GM23338 (cell line): ENCODE results near the gene CDC42BPG. TPM values are rescaled to one million over a fixed set of nuclear protein-coding genes. Genes with fewer than 3 reads are reported as not detected.

ENCODE experiments used
- ATAC-seq: fragments of 200-7000 bp; cut with Tn5 transposase; 3 replicates; pipeline ENCODE4 v1.9.1; 2020
- DNase-seq: peaks from one replicate; pipeline ENCODE4 v3.0.0-alpha.2; 2015; ENCODE audit warnings: low spot score
- H2AFZ ChIP-seq: fragments of 200-600 bp; sonication (generic); 2 replicates; pipeline ENCODE4 v1.8.0; 2016; ENCODE audit warnings: antibody characterized with exemption, mild to moderate bottlenecking, moderate library complexity
- H3F3A ChIP-seq: fragments of 200-600 bp; sonication (generic); replicated peaks from 2 replicates; pipeline ENCODE4 v1.8.0; 2017; ENCODE audit warnings: antibody characterized with exemption, mixed run types, low read depth
- H3K27ac ChIP-seq: fragments of 200-600 bp; sonication (generic); 2 replicates; pipeline ENCODE4 v1.6.1; 2016; ENCODE audit warnings: low read depth
- H3K27me3 ChIP-seq: fragments of 200-600 bp; sonication (generic); 2 replicates; pipeline ENCODE4 v1.8.0; 2016; ENCODE audit warnings: mild to moderate bottlenecking, mixed run types, moderate library complexity; ENCODE audit not compliant: insufficient read depth
- H3K36me3 ChIP-seq: fragments of 200-600 bp; sonication (generic); 2 replicates; pipeline ENCODE4 v1.8.0; 2016; ENCODE audit warnings: mild to moderate bottlenecking; ENCODE audit not compliant: insufficient read depth
- H3K4me1 ChIP-seq: fragments of 200-600 bp; sonication (generic); 2 replicates; pipeline ENCODE4 v1.8.0; 2016; ENCODE audit warnings: mild to moderate bottlenecking, moderate library complexity; ENCODE audit not compliant: insufficient read depth
- H3K4me2 ChIP-seq: fragments of 200-600 bp; sonication (generic); 2 replicates; pipeline ENCODE4 v1.7.1; 2017; ENCODE audit warnings: mixed run types
- H3K4me3 ChIP-seq: fragments of 200-600 bp; sonication (generic); 2 replicates; pipeline ENCODE4 v1.6.1; 2016; ENCODE audit warnings: mixed run types
- H3K79me2 ChIP-seq: fragments of 200-600 bp; sonication (generic); replicated peaks from 2 replicates; pipeline ENCODE4 v1.8.0; 2017; ENCODE audit warnings: mild to moderate bottlenecking; ENCODE audit not compliant: insufficient read depth
- H3K9me2 ChIP-seq: fragments of 200-600 bp; sonication (generic); 2 replicates; pipeline ENCODE4 v1.8.0; 2017; ENCODE audit not compliant: insufficient read depth
- H4K20me1 ChIP-seq: fragments of 200-600 bp; sonication (generic); replicated peaks from 2 replicates; pipeline ENCODE4 v1.8.0; 2017; ENCODE audit warnings: mild to moderate bottlenecking; ENCODE audit not compliant: insufficient read depth
- H3K27ac Mint-ChIP-seq: 2 replicates; pipeline ENCODE4 v1.8.0; 2020; ENCODE audit warnings: inconsistent platforms, mild to moderate bottlenecking, moderate library complexity, mixed read lengths
- H3K27me3 Mint-ChIP-seq: 3 replicates; pipeline ENCODE4 v1.8.0; 2022; ENCODE audit warnings: low read depth, mild to moderate bottlenecking, moderate library complexity, mixed read lengths, inconsistent platforms; ENCODE audit not compliant: insufficient read depth, poor library complexity
- H3K36me3 Mint-ChIP-seq: 3 replicates; pipeline ENCODE4 v1.8.0; 2021; ENCODE audit warnings: low read depth, mild to moderate bottlenecking, inconsistent platforms, moderate library complexity, mixed read lengths
- H3K4me1 Mint-ChIP-seq: 3 replicates; pipeline ENCODE4 v1.8.0; 2020; ENCODE audit warnings: mild to moderate bottlenecking, inconsistent platforms, mixed read lengths
- H3K4me3 Mint-ChIP-seq: 3 replicates; pipeline ENCODE4 v1.8.0; 2021; ENCODE audit warnings: moderate library complexity, mild to moderate bottlenecking, inconsistent platforms, mixed read lengths
- H3K9me3 Mint-ChIP-seq: 3 replicates; pipeline ENCODE4 v1.8.0; 2020; ENCODE audit warnings: moderate library complexity, mild to moderate bottlenecking, inconsistent platforms, mixed read lengths
- EZH2 ChIP-seq: fragments of 200-600 bp; sonication (generic); IDR thresholded peaks from one replicate; pipeline ENCODE4 v1.8.0; 2017; ENCODE audit warnings: antibody characterized with exemption, mild to moderate bottlenecking, low read depth; ENCODE audit not compliant: unreplicated experiment
- JUNB ChIP-seq: IDR thresholded peaks from one replicate; pipeline ENCODE4 v1.6.1; 2016; ENCODE audit warnings: antibody characterized with exemption; ENCODE audit not compliant: unreplicated experiment
- REST ChIP-seq: IDR thresholded peaks from one replicate; pipeline ENCODE4 v1.6.1; 2018; ENCODE audit warnings: antibody characterized with exemption; ENCODE audit not compliant: unreplicated experiment
- microRNA counts: library from miRNA; unstranded; fragments of <30 nt; microRNA quantifications from one replicate; lab custom pipeline; 2017
- polyA plus RNA-seq: library from polyadenylated mRNA; unstranded; fragments of >200 nt; fragmentation: Nextera tagmentation; extraction: Ambion mirVana; gene quantifications from 2 replicates; pipeline ENCODE4 v1.2.1, GENCODE V29; 2016
- total RNA-seq: library from RNA; depleted of rRNA; stranded (reverse); fragments of >200 nt; shearing (Covaris generic); gene quantifications from 2 replicates; pipeline ENCODE4 v1.2.3, GENCODE V29; 2014; rRNA removed

Gene CDC42BPG
- total and polyA plus RNA-seq, 2 experiments from 2014 or later, result 2.3 to 11.6 TPM

GRCh38 chr11:64776425-64776824 is 68.0 kb downstream of the CDC42BPG start (continued):
- TF ChIP-seq REST, result no peak
- TF ChIP-seq JUNB, result no peak

- H3K4me3 ChIP-seq, result no peak overlapping the region
- H2AFZ ChIP-seq, result no peak overlapping the region
- no peaks in the 10 kb centered on the region for H3K27me3 ChIP-seq
- H3F3A ChIP-seq, result peaks cover 76% of the 10 kb centered on the region
- Mint-ChIP-seq H3K4me3 (no peak overlapping the region), H3K4me1 (peaks cover 30% of the 10 kb centered on the region), H3K27me3 (peaks cover 19% of the 10 kb centered on the region), H3K9me3 (no peaks in the 10 kb centered on the region; the same call in 2 of the 3 replicates), H3K36me3 (peaks cover 84% of the 10 kb centered on the region), H3K27ac (no peak overlapping the region)
- H3K27ac ChIP-seq, result peak overlapping the region; percentile 68; the same call in 1 of the 2 replicates
- H3K4me1 ChIP-seq, result peaks cover 10% of the 10 kb centered on the region
- ATAC-seq (no peak), DNase-seq (no peak)
- peaks cover 82% of the 10 kb centered on the region for H3K79me2 ChIP-seq
- H3K36me3 ChIP-seq, result peaks cover 81% of the 10 kb centered on the region
- peaks cover 79% of the 10 kb centered on the region for H4K20me1 ChIP-seq
- H3K9me2 ChIP-seq, result no peaks in the 10 kb centered on the region
- no peak for TF ChIP-seq REST
- no peak for TF ChIP-seq EZH2
- no peak overlapping the region for H3K4me2 ChIP-seq
Measured at GRCh38 chr11:64774144-64774543, 70.3 kb downstream of the CDC42BPG start.

MicroRNAs encoded within 50 kb of the gene (microRNA counts, 767-probe panel; counts per million panel counts)
- 3,097 counts per million, percentile 8 among the panel's probes with 10 or more counts for microRNA hsa-miR-192-5p (lab: Ali Mortazavi, UCI)

Other genes starting within 250 kb of the CDC42BPG start
- 17.0 and 22.1 TPM in 2 replicates for gene NRXN2, start 121.5 kb downstream of the CDC42BPG start, total RNA-seq
- gene NRXN2, start 121.5 kb downstream of the CDC42BPG start, polyA plus RNA-seq, result 3.4 and 5.7 TPM in 2 replicates
- gene RASGRP2, start 100.5 kb downstream of the CDC42BPG start, total RNA-seq, result 30.1 and 34.4 TPM in 2 replicates
- gene RASGRP2, start 100.5 kb downstream of the CDC42BPG start, polyA plus RNA-seq, result 50.4 and 60.5 TPM in 2 replicates
- 3.9 and 4.4 TPM in 2 replicates for gene PYGM, start 84.7 kb downstream of the CDC42BPG start, total RNA-seq
- gene PYGM, start 84.7 kb downstream of the CDC42BPG start, polyA plus RNA-seq, result 1.5 and 2.8 TPM in 2 replicates
- 235 and 252 TPM in 2 replicates for gene SF1, start 66.1 kb downstream of the CDC42BPG start, total RNA-seq
- gene SF1, start 66.1 kb downstream of the CDC42BPG start, polyA plus RNA-seq, result 76.9 and 82.9 TPM in 2 replicates
- gene MAP4K2, start 41.4 kb downstream of the CDC42BPG start, total RNA-seq, result 32.3 and 42.6 TPM in 2 replicates
- 9.9 and 11.2 TPM in 2 replicates for gene MAP4K2, start 41.4 kb downstream of the CDC42BPG start, polyA plus RNA-seq
- 38.9 and 45.2 TPM in 2 replicates for gene MEN1, start 34.1 kb downstream of the CDC42BPG start, total RNA-seq
- gene MEN1, start 34.1 kb downstream of the CDC42BPG start, polyA plus RNA-seq, result 27.2 and 31.6 TPM in 2 replicates
- gene EHD1, start 34.0 kb upstream of the CDC42BPG start, total RNA-seq, result 43.8 and 69.7 TPM in 2 replicates
- gene EHD1, start 34.0 kb upstream of the CDC42BPG start, polyA plus RNA-seq, result 16.7 and 16.9 TPM in 2 replicates
- gene ATG2A, start 72.6 kb upstream of the CDC42BPG start, total RNA-seq, result 26.2 and 31.7 TPM in 2 replicates
- gene ATG2A, start 72.6 kb upstream of the CDC42BPG start, polyA plus RNA-seq, result 8.7 and 9.2 TPM in 2 replicates
- 3.3 and 5.8 TPM in 2 replicates for gene PPP2R5B, start 80.0 kb upstream of the CDC42BPG start, total RNA-seq
- 2.6 and 2.8 TPM in 2 replicates for gene PPP2R5B, start 80.0 kb upstream of the CDC42BPG start, polyA plus RNA-seq
- gene GPHA2, start 91.2 kb upstream of the CDC42BPG start, total RNA-seq, result 0.83 TPM in 1 of 2 replicates, not detected in the other
- 1.8 and 3.6 TPM in 2 replicates for gene GPHA2, start 91.2 kb upstream of the CDC42BPG start, polyA plus RNA-seq
- gene MAJIN, start 127.5 kb upstream of the CDC42BPG start, total RNA-seq, result not detected in 2 replicates
- not detected in 2 replicates for gene MAJIN, start 127.5 kb upstream of the CDC42BPG start, polyA plus RNA-seq
- gene BATF2, start 152.3 kb upstream of the CDC42BPG start, total RNA-seq, result 0.58 and 1.6 TPM in 2 replicates
- gene BATF2, start 152.3 kb upstream of the CDC42BPG start, polyA plus RNA-seq, result 0.53 and 1.2 TPM in 2 replicates
- 170 and 193 TPM in 2 replicates for gene ARL2, start 169.5 kb upstream of the CDC42BPG start, total RNA-seq
- 216 and 236 TPM in 2 replicates for gene ARL2, start 169.5 kb upstream of the CDC42BPG start, polyA plus RNA-seq
- gene SNX15, start 182.8 kb upstream of the CDC42BPG start, total RNA-seq, result 15.6 and 21.4 TPM in 2 replicates
- gene SNX15, start 182.8 kb upstream of the CDC42BPG start, polyA plus RNA-seq, result 13.0 and 13.6 TPM in 2 replicates
- 30.3 and 31.1 TPM in 2 replicates for gene SAC3D1, start 196.6 kb upstream of the CDC42BPG start, total RNA-seq
- 21.6 and 21.8 TPM in 2 replicates for gene SAC3D1, start 196.6 kb upstream of the CDC42BPG start, polyA plus RNA-seq
- 11.0 and 13.7 TPM in 2 replicates for gene NAALADL1, start 213.9 kb upstream of the CDC42BPG start, total RNA-seq
- 8.0 and 11.1 TPM in 2 replicates for gene NAALADL1, start 213.9 kb upstream of the CDC42BPG start, polyA plus RNA-seq
- gene CDCA5, start 239.4 kb upstream of the CDC42BPG start, total RNA-seq, result 63.3 and 70.9 TPM in 2 replicates
- gene CDCA5, start 239.4 kb upstream of the CDC42BPG start, polyA plus RNA-seq, result 53.3 and 64.9 TPM in 2 replicates
- 16.7 and 26.8 TPM in 2 replicates for gene ZFPL1, start 239.6 kb upstream of the CDC42BPG start, total RNA-seq
- 23.5 and 26.3 TPM in 2 replicates for gene ZFPL1, start 239.6 kb upstream of the CDC42BPG start, polyA plus RNA-seq